D341Med (cell line): Measurements from ENCODE around the gene RNASE8.

Experiments used
- DNase-seq: peaks from one replicate; pipeline ENCODE4 v3.0.0; 2012; ENCODE audit warnings: low spot score

RNASE8 gene

DNA sequence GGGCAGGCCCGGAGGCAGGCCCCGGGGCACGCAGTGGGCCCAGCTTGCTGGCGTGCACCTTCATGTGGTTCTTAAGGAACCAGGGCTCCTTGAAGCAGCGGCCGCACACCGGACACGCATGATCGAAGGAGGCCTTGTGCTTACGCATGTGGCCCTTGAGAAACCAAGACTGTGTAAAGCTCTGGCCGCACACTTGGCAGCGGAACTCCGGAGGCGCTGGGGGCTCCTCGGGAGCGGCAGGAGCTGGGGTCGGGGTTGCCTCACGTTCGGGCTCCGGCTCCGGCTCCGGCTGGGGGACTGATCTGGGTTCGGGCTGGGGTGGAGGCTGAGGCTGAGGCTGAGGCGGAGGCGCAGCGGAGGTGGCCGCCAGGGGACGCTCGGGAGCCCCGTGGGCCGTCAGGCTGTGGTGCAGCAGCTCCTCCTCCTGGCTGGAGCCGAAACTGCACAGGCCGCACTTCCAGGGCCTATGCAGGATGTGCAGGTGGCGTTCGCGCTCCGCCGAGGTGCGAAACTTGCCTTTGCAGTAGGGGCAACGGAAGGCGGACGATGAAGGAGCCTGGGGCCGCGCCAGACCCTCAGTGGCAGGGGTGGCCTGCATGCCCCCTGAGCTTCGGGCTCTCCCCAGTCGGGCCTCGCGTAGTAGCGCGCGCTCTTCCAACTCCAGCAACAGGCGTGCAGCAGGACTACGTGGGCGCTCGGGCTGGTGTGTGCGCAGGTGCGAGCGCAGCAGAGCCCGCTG, 34.8 kb downstream of the RNASE8 start:
- peak; percentile 91 for DNase-seq

DNA sequence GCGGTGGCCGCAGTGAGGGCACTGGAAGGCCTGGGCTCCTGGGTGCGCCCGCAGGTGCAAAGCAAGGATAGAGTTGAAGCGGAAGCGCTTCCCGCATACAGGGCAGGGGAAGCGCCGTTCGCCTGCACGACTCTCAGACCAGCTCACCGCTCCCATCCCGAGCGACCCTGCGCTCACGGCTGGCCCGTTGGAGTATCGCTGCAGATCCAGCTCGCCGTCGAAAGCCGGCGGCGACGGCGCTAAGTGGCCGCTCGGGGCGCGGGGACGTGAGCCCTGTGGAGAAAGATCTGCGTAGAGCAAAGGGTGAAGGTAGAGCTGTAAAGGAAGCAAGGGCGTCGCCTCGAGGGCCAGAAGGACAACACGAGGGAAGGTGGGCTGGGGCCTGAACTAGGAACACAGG, 35.4 kb downstream of the RNASE8 start:
- DNase-seq = no peak

DNA sequence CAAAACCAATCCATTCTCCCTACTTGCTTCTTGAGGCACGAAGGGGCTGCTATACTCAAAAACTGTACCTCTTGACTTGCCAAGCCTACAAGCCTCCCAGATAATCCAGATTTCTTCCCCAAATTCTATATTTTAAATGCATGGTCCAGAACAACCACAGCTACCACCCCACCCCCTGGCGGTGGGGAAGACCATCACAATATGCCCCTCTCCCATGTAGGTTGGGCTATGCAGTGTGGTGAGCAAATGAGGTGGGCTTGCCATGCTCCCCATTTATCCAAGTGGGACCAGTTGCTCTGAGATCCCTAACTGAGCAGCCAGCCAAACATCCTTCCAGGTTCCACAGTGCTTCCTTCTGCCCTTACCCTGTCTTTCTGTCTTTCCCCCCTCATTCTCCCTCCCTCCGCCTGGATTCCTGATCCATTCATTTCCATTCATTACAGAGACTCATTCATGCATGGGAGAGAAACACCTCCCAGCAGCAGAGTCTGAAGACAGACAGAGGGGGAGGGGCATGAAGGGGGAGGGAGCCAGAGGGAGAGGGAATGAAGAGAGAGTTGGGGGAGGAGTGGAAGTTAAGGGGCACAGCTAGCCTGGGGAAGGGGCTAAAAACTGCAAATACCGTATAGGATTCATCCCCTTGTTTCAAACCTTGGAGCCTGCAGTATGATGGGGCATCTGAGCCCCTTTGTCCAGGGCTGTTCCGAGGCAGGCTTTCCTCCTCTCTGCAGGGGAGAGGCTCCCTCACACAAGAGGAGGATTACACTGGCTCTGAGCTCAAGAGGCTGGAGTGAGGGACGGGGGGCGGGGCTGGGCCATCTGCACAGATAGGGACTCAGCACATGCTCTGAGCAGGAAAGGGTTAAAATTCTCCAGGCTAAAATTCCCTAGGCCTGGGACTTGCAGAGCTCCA, 36.4 kb downstream of the RNASE8 start:
- DNase-seq = peak; percentile 85

DNA sequence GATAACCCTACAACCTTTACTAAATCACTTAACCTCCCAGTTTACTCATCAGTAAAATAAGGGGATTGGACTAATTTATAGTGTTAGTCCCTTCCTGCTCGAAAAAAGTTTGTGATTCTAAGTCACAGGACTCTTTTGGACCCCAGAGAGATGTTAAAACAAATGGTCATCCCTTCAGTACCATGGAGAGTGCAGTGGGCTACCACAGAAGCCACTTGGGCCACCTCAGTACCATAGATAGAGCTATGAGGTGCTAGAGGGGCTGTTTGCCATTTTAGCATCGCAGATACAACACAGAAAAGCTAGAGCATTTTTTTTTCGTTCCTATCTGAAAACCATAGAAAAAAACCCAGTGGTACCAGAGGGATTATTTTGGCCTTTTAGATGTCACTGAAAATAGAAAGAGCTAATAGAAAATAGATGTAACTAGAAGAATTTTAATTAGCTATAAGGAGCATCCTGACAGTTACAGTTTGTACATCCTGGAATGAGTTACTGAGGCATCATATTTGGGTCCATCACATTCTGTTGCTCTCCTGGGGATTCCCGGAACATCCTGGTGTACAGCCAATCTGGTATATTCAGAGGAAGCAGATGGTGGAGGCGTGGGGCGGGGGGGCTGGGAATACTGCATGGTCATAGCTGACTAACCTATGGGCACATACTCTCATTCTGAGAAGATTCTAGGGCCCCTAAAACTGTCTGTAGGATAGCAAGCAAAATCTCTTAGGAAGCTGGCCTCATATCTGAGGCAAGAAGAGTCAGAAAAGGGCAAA, 38.0 kb downstream of the RNASE8 start:
- peak; percentile 58 for DNase-seq

DNA sequence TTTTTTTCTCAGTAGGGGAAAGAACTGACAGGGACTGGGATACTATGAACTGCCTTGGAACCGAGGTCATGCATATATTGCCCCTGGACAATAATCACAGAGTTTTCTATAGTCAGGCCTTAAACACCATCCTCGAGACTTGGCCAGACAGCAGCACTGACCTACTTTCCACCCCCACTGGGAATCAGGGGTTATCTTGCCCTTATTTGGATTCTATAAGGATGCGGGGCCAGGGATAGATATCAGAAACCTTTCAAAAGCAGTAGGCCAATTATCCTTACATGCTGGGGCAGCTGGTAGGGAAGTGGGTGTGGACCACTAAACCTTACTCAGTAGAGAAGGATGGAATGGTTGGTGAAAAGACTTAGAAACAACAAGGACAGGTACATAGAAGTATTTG, 38.8 kb downstream of the RNASE8 start:
- DNase-seq = no peak

DNA sequence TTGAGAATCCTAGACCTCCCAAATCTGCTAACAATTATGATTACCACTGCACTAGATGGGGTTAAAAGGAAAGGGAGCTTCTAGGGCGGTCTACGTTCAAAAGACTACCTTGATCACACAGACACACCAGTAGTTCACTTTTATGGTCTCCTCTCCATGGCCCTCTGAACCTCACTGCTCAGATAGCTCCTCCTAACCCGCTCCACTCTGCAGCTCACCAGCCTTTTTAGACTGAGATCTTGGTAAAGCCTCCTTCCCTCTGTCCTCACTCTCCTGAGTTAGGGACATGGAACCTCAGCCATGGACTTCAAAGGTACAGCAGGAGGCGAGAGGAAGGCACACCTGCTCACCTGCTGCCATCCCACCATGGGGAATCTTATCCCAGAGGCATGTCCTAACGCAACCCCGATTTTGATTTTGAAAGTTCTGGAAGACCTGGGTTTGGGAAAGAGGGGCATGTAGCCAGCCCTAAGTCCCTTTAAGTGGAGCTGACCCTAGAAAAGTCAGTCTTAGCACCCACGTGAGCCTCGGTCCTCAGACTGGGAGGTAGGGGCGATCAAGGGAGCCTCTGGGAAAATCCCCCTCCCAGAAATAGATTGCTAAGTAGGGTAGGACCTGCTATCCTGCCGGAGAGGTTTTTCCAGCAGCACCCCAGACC, 39.5 kb downstream of the RNASE8 start:
- no peak for DNase-seq

DNA sequence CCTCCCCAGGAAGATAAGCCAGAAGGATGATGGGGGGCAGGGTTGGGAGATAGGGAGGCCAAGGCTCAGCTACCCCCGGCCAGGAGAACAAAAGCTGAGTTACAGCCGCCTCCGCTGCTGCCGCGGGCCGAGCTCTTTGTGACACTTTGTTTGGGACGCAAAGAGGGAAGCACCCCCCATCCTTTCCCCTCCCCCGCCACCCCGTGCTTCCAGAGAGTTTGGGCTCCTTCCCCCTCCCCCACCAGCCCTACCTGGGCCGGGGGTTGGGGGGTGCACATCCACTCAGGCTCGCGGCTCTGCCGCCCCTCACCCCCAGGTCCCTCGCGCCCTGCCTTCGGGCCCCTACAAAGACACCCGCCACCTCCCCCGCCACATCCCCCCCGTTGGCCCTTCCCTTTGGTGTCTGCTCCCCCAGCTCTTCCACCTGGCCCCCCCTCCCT, 40.0 kb downstream of the RNASE8 start:
- no peak for DNase-seq

DNA sequence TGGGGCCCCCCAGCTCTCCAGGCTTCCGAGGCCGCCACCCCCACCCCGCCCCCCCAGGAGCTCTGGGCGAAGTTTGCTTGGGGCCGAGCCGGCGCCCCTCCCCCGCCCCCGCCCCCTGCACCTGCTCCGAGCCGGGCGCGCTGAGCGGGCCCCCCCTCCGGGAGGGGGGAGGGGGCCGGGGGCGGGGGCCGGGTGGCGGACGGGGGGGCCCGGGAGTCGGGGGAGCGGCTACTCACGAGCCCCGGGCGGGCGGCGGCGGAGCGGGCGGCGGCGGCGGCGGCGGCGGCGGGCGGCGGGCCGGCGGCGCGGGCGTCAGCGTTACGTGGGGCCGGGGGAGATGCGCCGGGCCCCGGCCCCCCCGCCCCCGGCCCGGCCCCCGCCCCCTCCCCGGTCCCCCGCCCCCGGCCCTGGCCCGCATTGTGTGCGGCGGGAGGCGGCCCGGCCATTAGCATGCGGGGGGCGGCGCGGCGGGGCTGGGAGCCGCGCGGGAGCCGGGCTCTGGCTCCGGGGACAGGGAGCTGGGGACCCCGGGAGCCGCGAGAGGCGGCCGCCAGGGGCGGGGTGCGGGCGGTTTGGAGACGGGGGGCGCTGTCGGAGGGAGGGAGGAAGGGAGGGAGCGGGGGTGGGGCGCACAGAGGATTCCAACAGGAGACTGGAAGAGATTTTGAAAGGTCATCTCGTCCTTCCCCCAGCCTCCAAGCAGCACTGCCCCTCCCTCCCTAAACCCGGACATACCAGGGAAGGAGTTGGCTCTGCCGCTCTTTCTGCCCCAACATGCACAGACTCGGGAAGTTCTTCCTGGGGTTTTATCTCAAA, 40.7 kb downstream of the RNASE8 start, which contains the start of gene ZNF219:
Gene ZNF219, minus strand, starts transcription at position 580 of the 816 bp plus-strand sequence. CDS start 5,064 bp downstream, outside the sequence.
- DNase-seq = peak; percentile 80

DNA sequence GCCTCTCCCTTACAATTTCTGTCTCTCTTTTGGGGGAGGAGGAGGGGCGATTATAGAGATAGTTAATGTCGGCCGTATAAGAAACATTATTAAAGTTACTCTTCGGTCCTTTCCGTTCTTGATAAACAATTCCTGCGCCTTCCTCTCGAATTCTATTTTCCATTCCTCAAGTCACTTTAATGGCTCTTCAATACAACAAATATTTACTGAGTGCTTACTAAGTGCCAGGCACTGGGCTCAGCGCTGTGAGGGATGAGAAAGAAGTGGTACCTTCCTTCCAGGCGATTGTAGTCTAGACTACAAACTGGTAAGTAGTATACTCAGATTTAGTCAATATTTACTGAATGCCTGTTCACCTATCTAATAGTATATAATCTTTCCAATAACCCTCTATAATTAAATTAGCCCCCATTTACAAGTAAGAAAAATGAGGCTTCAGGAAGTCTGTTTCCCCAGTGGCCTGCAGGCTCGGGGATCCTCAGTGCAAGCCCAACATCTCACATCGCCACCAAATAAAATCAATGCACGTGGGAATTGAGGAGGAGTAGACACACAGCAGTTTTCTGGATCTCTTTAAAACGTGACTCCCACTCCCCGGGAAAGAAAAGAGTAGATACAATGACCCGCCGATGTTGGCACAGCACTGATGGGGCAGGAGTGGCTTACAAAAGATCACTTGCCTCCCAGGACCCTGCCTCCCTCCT, 41.4 kb downstream of the RNASE8 start:
- no peak for DNase-seq

DNA sequence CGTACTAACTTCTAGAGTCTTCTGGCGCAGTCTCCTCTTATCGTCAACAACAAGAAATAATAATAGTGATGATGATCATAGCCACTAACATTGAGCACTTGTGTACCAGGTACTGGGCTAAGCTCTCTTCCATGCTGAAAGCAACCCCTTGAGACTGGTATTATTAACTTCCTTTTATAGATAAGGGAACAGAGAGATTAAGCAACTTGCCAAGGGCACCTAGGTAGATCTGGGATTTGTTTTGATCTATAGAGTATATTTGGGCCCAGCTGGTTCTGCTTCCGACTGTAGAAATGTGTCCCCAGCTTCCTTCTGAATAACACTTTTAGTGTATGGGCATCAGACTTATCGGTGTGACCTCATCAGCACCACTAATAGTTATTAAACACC, 42.0 kb downstream of the RNASE8 start:
- no peak for DNase-seq

DNA sequence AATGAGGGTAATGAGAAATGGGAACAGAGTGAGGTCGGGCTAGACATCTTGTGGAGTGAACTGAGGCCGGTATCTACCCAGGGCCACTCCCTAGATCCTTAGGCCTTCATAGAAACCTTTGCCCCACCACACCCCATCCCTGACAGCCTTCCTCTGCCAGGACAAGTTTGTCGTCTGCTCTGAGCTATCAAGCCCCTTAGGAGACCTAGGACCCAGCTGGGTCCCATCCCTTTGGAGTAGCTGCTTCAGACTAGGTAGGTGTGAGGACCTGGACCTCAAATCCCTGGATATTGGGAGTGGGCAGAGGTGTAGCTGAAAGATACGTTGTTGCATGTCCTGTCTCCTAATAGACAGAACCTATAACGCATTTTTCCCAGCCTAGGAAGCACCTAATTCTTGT, 43.3 kb downstream of the RNASE8 start, which contains the start of gene TMEM253:
Gene TMEM253, plus strand, starts transcription at position 136 of the 400 bp plus-strand sequence. CDS start 278 bp downstream, outside the sequence.
- no peak for DNase-seq

DNA sequence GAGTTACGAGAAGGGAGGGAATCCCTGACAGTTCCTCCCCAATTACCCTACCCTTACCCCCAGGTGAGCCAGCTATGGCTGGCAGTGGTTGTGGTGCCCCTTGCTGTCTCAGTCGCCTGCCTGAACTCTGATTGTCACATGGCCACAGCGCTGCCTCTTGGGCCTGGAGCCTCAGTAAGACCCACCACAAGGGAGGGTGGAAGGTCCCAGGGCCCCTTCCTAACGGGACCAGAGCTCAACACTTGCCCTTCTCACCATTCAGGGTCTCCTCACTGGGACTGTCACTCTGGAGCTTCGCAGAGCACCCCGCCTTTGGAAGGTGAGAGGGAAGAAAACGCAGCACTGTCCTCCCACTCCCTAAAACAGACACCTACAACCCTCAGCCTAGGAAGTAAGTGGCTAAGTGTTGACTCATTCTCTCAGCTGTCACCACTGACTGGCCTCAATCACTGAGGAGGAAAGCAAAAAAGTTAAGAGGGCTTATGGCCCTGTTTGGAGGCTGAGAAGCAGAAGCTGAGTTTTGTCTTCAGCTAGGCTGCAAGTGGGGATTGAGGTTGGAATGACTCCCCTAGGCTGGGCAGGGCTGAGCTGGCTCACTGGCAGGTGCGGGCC, 44.3 kb downstream of the RNASE8 start:
- DNase-seq = no peak

DNA sequence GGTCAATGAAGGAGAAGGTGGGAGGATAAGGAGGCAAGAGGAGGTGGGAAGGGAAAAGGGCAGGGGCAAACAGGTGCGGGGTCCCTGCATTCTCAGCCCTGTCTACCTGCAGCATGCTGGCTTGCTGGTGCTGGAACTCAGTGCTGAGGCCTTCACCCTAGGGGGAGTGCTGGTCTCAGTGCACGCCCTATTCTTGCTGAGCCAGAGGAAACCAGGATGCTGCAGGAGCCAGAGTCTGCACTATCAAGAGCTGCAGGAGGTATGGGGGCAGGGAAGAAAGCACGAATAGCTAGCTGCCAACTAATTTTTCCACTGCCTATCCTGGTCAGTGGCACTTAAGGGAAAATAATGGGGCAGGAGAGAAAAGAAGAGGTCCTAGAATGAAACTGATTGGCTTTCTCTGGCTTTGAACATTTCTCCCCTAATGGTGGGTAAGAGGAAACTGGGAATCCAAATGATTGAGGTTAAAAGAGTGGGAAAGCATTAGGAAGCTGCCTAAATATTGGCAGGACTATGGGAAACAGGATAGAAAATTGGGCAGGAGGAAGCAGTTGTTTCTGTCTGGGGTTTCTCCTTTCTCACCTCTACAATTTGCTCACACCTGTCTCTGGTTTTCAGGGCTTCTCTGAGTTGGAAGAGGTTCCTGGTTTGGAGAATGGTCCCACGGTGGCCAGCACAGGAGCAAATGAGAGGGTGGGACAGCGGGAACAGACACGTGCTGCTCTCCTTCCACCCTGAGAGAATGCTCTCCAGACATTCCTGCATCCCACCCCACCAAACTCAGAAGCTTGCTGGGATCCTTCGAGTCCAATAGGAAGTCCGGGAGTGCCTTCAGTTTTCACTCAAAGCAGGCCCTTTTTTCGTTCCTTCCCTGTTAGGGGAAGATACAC, 45.1 kb downstream of the RNASE8 start:
- DNase-seq = no peak

DNA sequence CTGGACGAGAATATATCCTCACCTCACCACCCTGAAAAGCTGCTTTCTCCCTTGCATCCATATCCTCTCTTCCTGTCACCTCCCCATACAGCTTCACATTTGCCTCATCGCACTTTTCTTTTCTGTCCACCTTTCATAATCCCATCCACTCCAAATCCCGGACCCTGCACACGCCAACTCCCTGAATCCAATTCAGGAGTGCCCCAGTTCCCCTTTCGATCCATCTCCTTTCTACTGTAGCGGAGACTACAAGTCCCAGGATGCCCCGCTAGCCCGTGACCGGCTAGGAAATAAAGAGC, 45.7 kb downstream of the RNASE8 start:
- DNase-seq = no peak

DNA sequence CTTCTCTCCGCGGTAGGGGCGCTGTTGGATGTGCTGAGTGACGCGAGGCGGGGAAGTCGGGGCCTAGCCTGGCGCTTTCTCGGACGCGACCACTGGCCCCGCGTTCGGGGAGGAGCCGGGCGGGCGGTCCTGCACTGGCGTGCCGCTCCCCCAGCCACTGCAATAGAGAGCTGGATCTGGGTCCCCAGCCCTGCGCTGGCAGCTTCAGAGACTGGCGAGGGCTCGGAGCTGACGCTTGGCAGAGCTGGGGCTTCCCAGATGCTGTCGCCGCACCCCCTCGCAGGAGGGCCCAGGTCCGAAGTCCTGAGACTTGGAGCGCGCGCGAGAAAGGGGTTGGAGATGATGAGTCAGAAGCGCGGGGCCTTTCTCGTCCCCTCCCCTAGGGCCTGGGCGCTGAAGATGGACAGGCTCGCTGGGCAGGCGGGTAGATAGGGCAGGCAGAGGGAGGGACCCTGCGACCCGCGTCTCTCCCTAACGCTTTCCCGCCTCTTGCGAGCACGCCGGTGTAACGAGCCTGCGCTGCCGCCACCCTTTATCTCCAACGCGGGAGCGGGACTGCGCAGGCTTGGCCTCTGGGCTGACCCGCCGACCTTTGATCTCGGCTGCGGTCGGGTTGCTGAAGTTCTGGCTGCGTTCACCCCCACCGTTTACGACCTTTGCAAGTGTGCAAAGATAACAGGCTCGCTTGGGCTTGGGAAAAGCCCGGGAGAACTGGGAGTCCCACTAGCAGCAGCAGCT, 46.3 kb downstream of the RNASE8 start:
- peak; percentile 92 for DNase-seq

DNA sequence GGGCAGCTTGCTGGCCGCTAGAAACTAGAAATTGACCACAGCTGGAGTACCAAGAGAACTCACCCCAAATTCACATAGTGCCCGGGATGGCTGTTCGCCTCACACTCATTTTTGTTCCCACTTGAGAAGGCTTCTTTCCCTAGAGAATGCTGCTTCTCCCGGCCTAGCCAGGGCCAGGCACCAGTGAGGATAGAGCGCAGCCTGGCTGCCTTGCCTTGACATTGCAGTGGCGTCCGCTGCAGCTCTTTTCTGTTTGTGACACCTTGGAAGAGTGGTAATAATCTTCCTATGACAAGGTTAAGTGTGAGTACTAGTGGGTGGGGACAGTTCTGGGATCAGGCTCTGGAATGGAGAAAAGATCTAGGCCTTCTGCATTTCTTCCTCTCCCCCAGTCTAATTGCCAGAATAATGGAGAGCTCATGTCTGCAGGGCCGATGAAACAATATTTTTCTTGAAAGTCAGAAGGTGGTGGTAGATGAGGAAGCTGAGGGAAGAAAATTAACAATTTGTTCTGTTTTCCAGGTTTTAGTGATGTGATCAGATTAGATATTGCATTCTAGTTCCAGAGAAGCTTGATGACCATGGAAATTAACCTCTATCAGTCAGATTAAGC, 46.9 kb downstream of the RNASE8 start:
- DNase-seq = peak; percentile 85

DNA sequence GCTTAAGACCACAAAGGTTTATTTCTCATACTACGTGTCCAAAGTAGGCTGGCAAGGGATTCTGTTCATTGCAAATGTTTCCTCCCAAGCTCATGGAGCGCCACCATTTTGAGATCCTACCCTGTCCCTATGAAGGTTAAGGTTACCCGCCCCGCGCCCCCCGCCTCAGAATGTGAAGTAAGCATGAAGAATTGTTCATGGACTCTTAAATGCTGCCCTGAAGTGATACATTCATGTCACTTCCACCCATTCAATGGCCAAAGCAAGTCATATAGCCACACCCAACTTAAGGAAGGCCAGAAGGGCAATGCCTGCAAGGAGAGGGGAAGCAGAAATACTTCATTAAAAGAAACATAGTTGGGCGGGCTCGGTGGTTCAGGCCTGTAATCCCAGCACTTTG, 47.5 kb downstream of the RNASE8 start:
- no peak for DNase-seq

DNA sequence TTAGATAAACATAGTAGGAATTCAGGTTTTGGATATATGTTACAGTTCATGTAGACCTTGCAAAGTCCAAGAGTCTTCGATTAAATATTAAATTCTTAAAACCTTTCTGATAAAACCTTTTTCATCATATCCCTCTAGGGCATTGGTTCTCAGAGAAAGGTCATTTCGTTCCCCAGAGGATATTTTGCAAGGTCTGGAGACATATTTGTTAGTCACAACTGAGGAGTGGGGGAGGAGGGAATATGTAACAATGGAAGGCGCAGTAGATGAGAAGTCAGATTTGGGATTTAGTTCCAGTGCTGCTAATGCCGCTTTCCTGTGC, 48.5 kb downstream of the RNASE8 start:
- no peak for DNase-seq
